HCT116 (cell line): ENCODE results near the gene ZBED2. TPM values are rescaled to one million over a fixed set of nuclear protein-coding genes. Genes with fewer than 3 reads are reported as not detected.

ENCODE experiments used
- ATAC-seq: fragments of 200-7000 bp; cut with Tn5 transposase; 2 replicates; pipeline ENCODE4 v1.9.1; 2020; ENCODE audit warnings: mild to moderate bottlenecking, moderate library complexity
- Bru-seq: library from RNA; stranded (reverse); fragments of 400-500 nt; gene quantifications from one replicate; lab custom pipeline; 2021; lab: Mats Ljungman, UMichigan
- BruChase-seq, 2 experiments: library from RNA; stranded (reverse); fragments of 400-500 nt; gene quantifications; one replicate each; lab custom pipeline; 2021; lab: Mats Ljungman, UMichigan
- BruUV-seq: library from RNA; stranded (reverse); fragments of 400-500 nt; replicated peaks from 2 replicates; lab custom pipeline; 2021; lab: Mats Ljungman, UMichigan
- CTCF ChIA-PET: fragments of 300-600 bp; sonication (Branson Sonifier 250); formaldehyde crosslinking; loops from one replicate; lab custom pipeline; 2021; ENCODE audit warnings: antibody characterized with exemption; lab: Charles Lee
- POLR2A ChIA-PET: fragments of 300-600, 350-600 bp; sonication (Branson Sonifier 250); formaldehyde crosslinking; loops from one replicate; lab custom pipeline; 2021; ENCODE audit warnings: antibody characterized with exemption; lab: Charles Lee
- RAD21 ChIA-PET, 2 experiments: fragments of 300-600 bp; sonication (Branson Sonifier 250); formaldehyde crosslinking; loops; one replicate each; lab custom pipeline; 2023; ENCODE audit warnings: low total read pairs in 2 of 2; ENCODE audit not compliant: uncharacterized antibody in 2 of 2, unreplicated experiment in 2 of 2, low non-redundant PET in 1 of 2; lab: Charles Lee
- DNase-seq: peaks from one replicate; pipeline ENCODE4 v3.0.0-alpha.2; 2010; ENCODE audit warnings: low read depth, low spot score
- H2AFZ ChIP-seq: fragments of 200-600 bp; shearing (Covaris generic), sonication (generic); 2 replicates; pipeline ENCODE4 v1.6.1; 2017; ENCODE audit warnings: low read depth, mixed run types, mixed read lengths, antibody characterized with exemption, low read length; ENCODE audit not compliant: poor library complexity, severe bottlenecking
- H3K27ac ChIP-seq: 2 replicates; pipeline ENCODE4 v1.5.1; 2012; ENCODE audit warnings: low read depth, low read length
- H3K27me3 ChIP-seq: fragments of 200-600 bp; sonication (generic); 2 replicates; pipeline ENCODE4 v1.6.1; 2016; ENCODE audit warnings: mixed run types, low read length, mixed read lengths; ENCODE audit not compliant: insufficient read depth
- H3K36me3 ChIP-seq, 2 experiments: fragments of 200-500 bp in 1 of 2; fragments of 200-600 bp in 1 of 2; sonication (Bioruptor generic) in 1 of 2; sonication (generic) in 1 of 2; 2 replicates each; pipeline versions ENCODE4 v1.5.1 to v1.6.1; 2014 to 2016; ENCODE audit warnings: low read length in 2 of 2, inconsistent platforms in 1 of 2, mixed read lengths in 1 of 2, mixed run types in 1 of 2; ENCODE audit not compliant: insufficient read depth in 2 of 2, control insufficient read depth in 1 of 2
- H3K4me1 ChIP-seq, 2 experiments: fragments of 200-600 bp in 1 of 2; sonication (generic) in 1 of 2; 2 replicates each; pipeline versions ENCODE4 v1.5.1 to v1.6.1; 2012 to 2017; ENCODE audit warnings: low read length in 2 of 2, inconsistent platforms in 1 of 2, mild to moderate bottlenecking in 1 of 2, mixed read lengths in 1 of 2, mixed run types in 1 of 2, moderate library complexity in 1 of 2; ENCODE audit not compliant: insufficient read depth in 2 of 2, control insufficient read depth in 1 of 2
- H3K4me2 ChIP-seq: fragments of 200-600 bp; sonication (generic); 2 replicates; pipeline ENCODE4 v1.6.1; 2017; ENCODE audit warnings: mixed run types, low read length, mixed read lengths
- H3K4me3 ChIP-seq, 2 experiments: fragments of 200-600 bp in 1 of 2; sonication (generic) in 1 of 2; replicated peaks in 1 of 2; 2 replicates each; pipeline ENCODE4 v1.5.1; 2011 to 2016; ENCODE audit warnings: low read length in 2 of 2, control low read depth in 1 of 2, low read depth in 1 of 2, mild to moderate bottlenecking in 1 of 2, mixed read lengths in 1 of 2, mixed run types in 1 of 2
- H3K79me2 ChIP-seq: fragments of 200-600 bp; sonication (generic); 2 replicates; pipeline ENCODE4 v1.6.1; 2017; ENCODE audit warnings: mild to moderate bottlenecking, mixed run types, low read length, moderate library complexity, mixed read lengths; ENCODE audit not compliant: insufficient read depth
- H3K9ac ChIP-seq: fragments of 200-600 bp; sonication (generic); 2 replicates; pipeline ENCODE4 v1.6.1; 2016; ENCODE audit warnings: low read length, mixed read lengths
- H3K9me2 ChIP-seq: fragments of 200-600 bp; sonication (generic), shearing (Covaris generic); 2 replicates; pipeline ENCODE4 v1.6.1; 2017; ENCODE audit warnings: mixed run types, mild to moderate bottlenecking, moderate library complexity; ENCODE audit not compliant: insufficient read depth
- H3K9me3 ChIP-seq, 2 experiments: fragments of 200-500 bp in 1 of 2; fragments of 200-600 bp in 1 of 2; sonication (Bioruptor generic) in 1 of 2; sonication (generic) in 1 of 2; 2 replicates each; pipeline ENCODE4 v1.6.1; 2014 to 2017; ENCODE audit warnings: low read length in 2 of 2, mixed read lengths in 2 of 2, inconsistent platforms in 1 of 2, low read depth in 1 of 2, mild to moderate bottlenecking in 1 of 2, mixed run types in 1 of 2, moderate library complexity in 1 of 2; ENCODE audit not compliant: control insufficient read depth in 1 of 2, insufficient read depth in 1 of 2
- H4K20me1 ChIP-seq: fragments of 200-600 bp; sonication (generic), shearing (Covaris generic); 2 replicates; pipeline ENCODE4 v1.6.1; 2017; ENCODE audit warnings: mixed run types, mild to moderate bottlenecking, moderate library complexity; ENCODE audit not compliant: insufficient read depth
- CBX3 ChIP-seq: IDR thresholded peaks from 2 replicates; pipeline ENCODE4 v1.6.1; 2012; ENCODE audit warnings: low read depth
- CEBPB ChIP-seq: IDR thresholded peaks from 2 replicates; pipeline ENCODE4 v1.6.1; 2012; ENCODE audit warnings: low read depth
- CTCF ChIP-seq, 3 experiments: fragments of 200-600 bp in 1 of 3; sonication (generic) in 1 of 3; IDR thresholded peaks in 2 of 3; conservative IDR thresholded peaks in 1 of 3; 2 replicates each; pipeline ENCODE4 v1.5.1; 2012 to 2017; ENCODE audit warnings: low read depth in 2 of 3, low read length in 2 of 3, antibody characterized with exemption in 1 of 3, borderline replicate concordance in 1 of 3, control low read depth in 1 of 3, mild to moderate bottlenecking in 1 of 3, mixed read lengths in 1 of 3, mixed run types in 1 of 3, moderate library complexity in 1 of 3; ENCODE audit not compliant: insufficient read depth in 1 of 3
- ELF1 ChIP-seq: IDR thresholded peaks from 2 replicates; pipeline ENCODE4 v1.6.1; 2012; ENCODE audit warnings: low read depth, borderline replicate concordance
- JUND ChIP-seq: IDR thresholded peaks from 2 replicates; pipeline ENCODE4 v1.6.1; 2012
- MAX ChIP-seq: IDR thresholded peaks from 2 replicates; pipeline ENCODE4 v1.6.1; 2012
- POLR2AphosphoS5 ChIP-seq: IDR thresholded peaks from 2 replicates; pipeline ENCODE4 v1.6.1; 2011; ENCODE audit warnings: mild to moderate bottlenecking, low read depth, low read length, moderate library complexity
- REST ChIP-seq: IDR thresholded peaks from 2 replicates; pipeline ENCODE4 v1.6.1; 2012; ENCODE audit warnings: low read depth
- SIN3A ChIP-seq: IDR thresholded peaks from 2 replicates; pipeline ENCODE4 v1.6.1; 2012; ENCODE audit warnings: low read depth
- TCF7L2 ChIP-seq: IDR thresholded peaks from 2 replicates; pipeline ENCODE4 v1.7.0; 2011; ENCODE audit warnings: borderline replicate concordance, inconsistent platforms; ENCODE audit not compliant: insufficient read depth, insufficient read length; ENCODE audit errors: extremely low read depth
- YY1 ChIP-seq: IDR thresholded peaks from 2 replicates; pipeline ENCODE4 v1.6.1; 2011; ENCODE audit warnings: low read length, low read depth, moderate library complexity, mild to moderate bottlenecking; ENCODE audit not compliant: insufficient replicate concordance; ENCODE audit errors: extremely low read depth
- ZNF274 ChIP-seq: fragments of 200-500 bp; sonication (Bioruptor generic); IDR thresholded peaks from 2 replicates; pipeline ENCODE4 v1.6.1; 2014; ENCODE audit warnings: mild to moderate bottlenecking, low read depth, low read length, inconsistent platforms
- intact Hi-C: fragments of 100-400 bp; cut with micrococcal nuclease; formaldehyde crosslinking; loops from 2 replicates; pipeline ENCODE4 v1.10.0; 2022
- long read RNA-seq: library from polyadenylated mRNA; unstranded; transcript quantifications from one replicate; pipeline ENCODE4 v2.0.0, GENCODE V29; 2021; ENCODE audit not compliant: unreplicated experiment
- polyA plus RNA-seq: library from polyadenylated mRNA; unstranded; fragments of >200 nt; gene quantifications from 2 replicates; pipeline ENCODE4 v1.2.1, GENCODE V29; 2012; ENCODE audit warnings: missing spikeins
- total RNA-seq: library from RNA; stranded (reverse); gene quantifications from one replicate; pipeline ENCODE4 v1.2.1, GENCODE V29; 2021; ENCODE audit not compliant: unreplicated experiment

The ZBED2 gene
- total RNA-seq = 16.1 TPM
- polyA plus RNA-seq = 3.9 and 5.6 TPM in 2 replicates
- Bru-seq, nascent RNA = percentile 78 among the genes with signal in this experiment
- BruChase-seq, experiment 1, labeled RNA remaining after a 6-hour chase = percentile 78 among the genes with signal in this experiment
- BruChase-seq, experiment 2, labeled RNA remaining after a 2-hour chase = percentile 95 among the genes with signal in this experiment
- long read RNA-seq, transcript ZBED2-201 (2 exons, 2,311 nt) = major isoform, 18 of 25 reads
- long read RNA-seq, partial matches to known transcripts = 0 of 25 reads
- long read RNA-seq, other reads (novel, unspliced or antisense) = 7 of 25 reads

GRCh38 chr3:111595232-111595631 lies at the start of gene ZBED2:
ZBED2 (minus strand) TSS chr3:111595346; CDS start chr3:111594201, 1,145 bp downstream.
- peak within 1 kb of the TSS; percentile 67 for H3K4me2 ChIP-seq
- H3K27ac ChIP-seq = peak within 1 kb of the TSS; percentile 60
- ChIA-PET POLR2A (no interaction called here), CTCF (no interaction called here), RAD21 (no interaction called here)
- intact Hi-C loops = loop anchor here (10.0 kb wide), 1 partner anchor 280 kb away; no protein-coding TSS in a partner anchor
- H3K79me2 ChIP-seq = peaks cover 26% of the 10 kb centered on the region
- peak within 1 kb of the TSS; percentile 52 for H3K9ac ChIP-seq
- H3K9me2 ChIP-seq = no peaks in the 10 kb centered on the region
- H3K36me3 ChIP-seq = no peaks in the 10 kb centered on the region
- no peak for DNase-seq
- H4K20me1 ChIP-seq = no peaks in the 10 kb centered on the region
- H3K27me3 ChIP-seq = no peaks in the 10 kb centered on the region
- no peak for TF ChIP-seq CEBPB
- peak; percentile 11 for TF ChIP-seq TCF7L2
- peak within 1 kb of the TSS; percentile 2 to 44 for H3K4me3 ChIP-seq
- BruUV-seq = no TSS peak
- peak; percentile 70 for ATAC-seq
- H2AFZ ChIP-seq = peak within 1 kb of the TSS; percentile 25
- H3K9me3 ChIP-seq = no peaks in the 10 kb centered on the region
- H3K4me1 ChIP-seq = peaks cover 24 to 58% of the 10 kb centered on the region in 2 experiments

GRCh38 chr3:111639316-111639715 lies 44.2 kb upstream of the ZBED2 start:
- ChIA-PET RAD21 (no interaction called here), POLR2A (no interaction called here)
- no peak for TF ChIP-seq POLR2AphosphoS5
- TF ChIP-seq REST = no peak
- TF ChIP-seq YY1 = no peak
- TF ChIP-seq MAX = no peak
- TF ChIP-seq ZNF274 = no peak
- no peak for TF ChIP-seq CBX3
- no peak for TF ChIP-seq SIN3A
- no peak for TF ChIP-seq JUND
- TF ChIP-seq CTCF (IDR thresholded peaks at IDR 0.05 in 2 of 3, conservative IDR thresholded peaks at IDR 0.05 in 1 of 3; ENCODE audit: borderline replicate concordance in 1 of 3, insufficient read depth in 1 of 3, low read depth in 2 of 3, low read length in 2 of 3) = no peak
- no peak for TF ChIP-seq ELF1

More at GRCh38 chr3:111639316-111639715, 44.2 kb upstream of the ZBED2 start:
- Histone ChIP-seq H3K4me2 (no peak overlapping the region), H4K20me1 (no peaks in the 10 kb centered on the region), H3K4me3 (no peak overlapping the region), H3K9ac (no peak overlapping the region), H3K9me3 (no peaks in the 10 kb centered on the region), H3K79me2 (no peaks in the 10 kb centered on the region), H3K27ac (no peak overlapping the region), H3K27me3 (no peaks in the 10 kb centered on the region), H3K9me2 (no peaks in the 10 kb centered on the region), H2AFZ (no peak overlapping the region), H3K4me1 (no peaks in the 10 kb centered on the region), H3K36me3 (no peaks in the 10 kb centered on the region)
- DNase-seq (no peak), ATAC-seq (no peak)
- no TSS peak for BruUV-seq
- CTCF ChIA-PET = no interaction called here
- intact Hi-C loops = no loop called here
